22Rv1 (cell line): ENCODE measurements around the gene PHLDB3.

Experiments
- ZFX ChIP-seq: fragments of 450-650 bp; IDR thresholded peaks from 2 replicates; pipeline ENCODE4 v1.6.1; 2017; ENCODE audit warnings: antibody characterized with exemption, borderline replicate concordance
- TF ChIP-seq, protein P1 (sequence below): fragments of 450-650 bp; IDR thresholded peaks from 2 replicates; pipeline ENCODE4 v1.5.1; 2017; ENCODE audit warnings: mild to moderate bottlenecking

DNA sequence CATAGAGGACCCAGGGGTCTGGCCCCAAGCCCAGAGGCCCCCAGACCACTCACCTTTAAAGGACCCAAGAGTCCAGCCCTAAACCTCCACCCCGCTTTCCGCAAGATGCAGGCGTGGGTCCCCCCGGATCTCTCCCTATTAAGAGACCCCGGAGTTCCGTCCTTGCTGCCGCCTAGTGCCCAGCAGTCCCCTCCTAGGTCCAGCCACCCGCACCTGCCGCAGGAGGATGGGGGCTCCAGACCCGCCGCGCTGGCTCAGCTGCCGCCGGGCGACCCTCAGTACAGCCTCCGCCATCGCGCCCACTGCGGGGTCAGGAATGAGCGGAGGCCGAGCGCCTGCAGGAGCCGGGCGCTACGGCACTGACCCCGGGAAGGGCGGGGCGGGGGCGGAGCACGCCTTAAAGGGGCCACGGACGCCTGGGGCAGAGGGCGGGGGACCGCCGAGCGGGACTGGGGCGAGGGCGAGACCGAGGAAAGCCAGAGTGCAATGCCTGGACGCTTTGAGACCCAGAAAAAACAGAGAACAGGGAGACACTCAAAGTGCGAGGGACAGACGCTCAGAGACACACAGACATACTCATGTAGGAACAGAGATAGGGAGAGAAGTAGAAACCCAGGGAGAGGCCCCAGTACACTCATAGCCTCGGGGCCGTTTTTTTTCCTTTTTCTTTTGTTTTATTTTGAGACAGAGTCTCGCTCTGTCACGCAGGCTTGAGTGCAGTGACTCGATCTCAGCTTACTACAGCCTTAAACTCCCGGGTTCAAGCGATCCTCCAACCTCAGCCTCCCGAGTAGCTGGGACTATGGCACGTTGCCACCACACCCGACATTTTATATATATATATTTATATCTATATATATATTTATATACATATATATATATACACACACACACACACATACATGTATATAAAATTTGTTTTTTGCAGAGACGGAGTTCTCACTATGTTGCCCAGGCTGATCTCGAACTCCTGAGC lies 22.6 kb upstream of the PHLDB3 start, which contains the start of gene ETHE1:
- TF ChIP-seq, protein P1, sequence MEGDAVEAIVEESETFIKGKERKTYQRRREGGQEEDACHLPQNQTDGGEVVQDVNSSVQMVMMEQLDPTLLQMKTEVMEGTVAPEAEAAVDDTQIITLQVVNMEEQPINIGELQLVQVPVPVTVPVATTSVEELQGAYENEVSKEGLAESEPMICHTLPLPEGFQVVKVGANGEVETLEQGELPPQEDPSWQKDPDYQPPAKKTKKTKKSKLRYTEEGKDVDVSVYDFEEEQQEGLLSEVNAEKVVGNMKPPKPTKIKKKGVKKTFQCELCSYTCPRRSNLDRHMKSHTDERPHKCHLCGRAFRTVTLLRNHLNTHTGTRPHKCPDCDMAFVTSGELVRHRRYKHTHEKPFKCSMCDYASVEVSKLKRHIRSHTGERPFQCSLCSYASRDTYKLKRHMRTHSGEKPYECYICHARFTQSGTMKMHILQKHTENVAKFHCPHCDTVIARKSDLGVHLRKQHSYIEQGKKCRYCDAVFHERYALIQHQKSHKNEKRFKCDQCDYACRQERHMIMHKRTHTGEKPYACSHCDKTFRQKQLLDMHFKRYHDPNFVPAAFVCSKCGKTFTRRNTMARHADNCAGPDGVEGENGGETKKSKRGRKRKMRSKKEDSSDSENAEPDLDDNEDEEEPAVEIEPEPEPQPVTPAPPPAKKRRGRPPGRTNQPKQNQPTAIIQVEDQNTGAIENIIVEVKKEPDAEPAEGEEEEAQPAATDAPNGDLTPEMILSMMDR, result no peak
- TF ChIP-seq ZFX, result no peak
